Germinal center (tissue), 1 donor: ENCODE results near the gene GABRB2.

Source experiments
- DNase-seq: peaks from one replicate; pipeline ENCODE4 v3.0.0; 2012; ENCODE audit warnings: mixed read lengths, low spot score

GABRB2 gene

GRCh38 chr5:161471211-161471950, 75.1 kb downstream of the GABRB2 start:
- DNase-seq = no peak

GRCh38 chr5:161467703-161468102, 78.8 kb downstream of the GABRB2 start:
- DNase-seq = no peak

GRCh38 chr5:161460741-161461140, 85.8 kb downstream of the GABRB2 start:
- no peak for DNase-seq

- no peak for DNase-seq
Observed at GRCh38 chr5:161446655-161447054, 99.9 kb downstream of the GABRB2 start.

GRCh38 chr5:161442471-161442870, 104.1 kb downstream of the GABRB2 start:
- DNase-seq = no peak

- no peak for DNase-seq
Observed at GRCh38 chr5:161432798-161433197, 113.7 kb downstream of the GABRB2 start.

GRCh38 chr5:161431963-161432362, 114.6 kb downstream of the GABRB2 start:
- no peak for DNase-seq

- DNase-seq = no peak
Observed at GRCh38 chr5:161421067-161421466, 125.5 kb downstream of the GABRB2 start.

- DNase-seq = no peak
Observed at GRCh38 chr5:161420521-161420920, 126.0 kb downstream of the GABRB2 start.

GRCh38 chr5:161414896-161415295, 131.6 kb downstream of the GABRB2 start:
- DNase-seq = no peak

GRCh38 chr5:161414037-161414436, 132.5 kb downstream of the GABRB2 start:
- DNase-seq = no peak

- no peak for DNase-seq
Observed at GRCh38 chr5:161412792-161413191, 133.7 kb downstream of the GABRB2 start.

GRCh38 chr5:161411156-161411555, 135.4 kb downstream of the GABRB2 start:
- no peak for DNase-seq

GRCh38 chr5:161410640-161411039, 135.9 kb downstream of the GABRB2 start:
- no peak for DNase-seq

- DNase-seq = no peak
Observed at GRCh38 chr5:161409471-161409870, 137.1 kb downstream of the GABRB2 start.

- DNase-seq = no peak
Observed at GRCh38 chr5:161406880-161407279, 139.6 kb downstream of the GABRB2 start.

- no peak for DNase-seq
Observed at GRCh38 chr5:161403996-161404395, 142.5 kb downstream of the GABRB2 start.

GRCh38 chr5:161403121-161403520, 143.4 kb downstream of the GABRB2 start:
- DNase-seq = no peak

- no peak for DNase-seq
Observed at GRCh38 chr5:161400583-161400982, 145.9 kb downstream of the GABRB2 start.

GRCh38 chr5:161399996-161400562, 146.4 kb downstream of the GABRB2 start:
- no peak for DNase-seq

- no peak for DNase-seq
Observed at GRCh38 chr5:161397448-161397847, 149.1 kb downstream of the GABRB2 start.

GRCh38 chr5:161396171-161396570, 150.4 kb downstream of the GABRB2 start:
- no peak for DNase-seq

- no peak for DNase-seq
Observed at GRCh38 chr5:161391724-161392123, 154.8 kb downstream of the GABRB2 start.

GRCh38 chr5:161391016-161391415, 155.5 kb downstream of the GABRB2 start:
- no peak for DNase-seq
